Endodermal cell (in vitro differentiated cells): ENCODE data around the gene FAF1. TPM values are rescaled to one million over a fixed set of nuclear protein-coding genes. Genes with fewer than 3 reads are reported as not detected.

Experiments used
- DNase-seq: peaks from one replicate; pipeline ENCODE4 v3.0.0-alpha.2; 2017
- H3K27ac ChIP-seq: 2 replicates; pipeline ENCODE4 v1.5.1; 2013; ENCODE audit warnings: mild to moderate bottlenecking, low read depth, low read length, moderate library complexity
- H3K27me3 ChIP-seq: 2 replicates; pipeline ENCODE4 v1.6.1; 2013; ENCODE audit warnings: mild to moderate bottlenecking, low read length, moderate library complexity; ENCODE audit not compliant: insufficient read depth, control insufficient read depth, poor library complexity, severe bottlenecking
- H3K36me3 ChIP-seq: 2 replicates; pipeline ENCODE4 v1.7.0; 2013; ENCODE audit warnings: mild to moderate bottlenecking, low read length, moderate library complexity; ENCODE audit not compliant: control insufficient read depth, insufficient read depth
- H3K4me1 ChIP-seq: one replicate; pipeline ENCODE4 v1.7.0; 2013; ENCODE audit warnings: low read length; ENCODE audit not compliant: control insufficient read depth, insufficient read depth
- H3K4me3 ChIP-seq: 2 replicates; pipeline ENCODE4 v1.5.1; 2013; ENCODE audit warnings: mild to moderate bottlenecking, low read length, moderate library complexity
- H3K9ac ChIP-seq: 2 replicates; pipeline ENCODE4 v1.6.1; 2013; ENCODE audit warnings: mild to moderate bottlenecking, low read length, moderate library complexity; ENCODE audit not compliant: poor library complexity, severe bottlenecking; ENCODE audit errors: extremely low read depth
- H3K9me3 ChIP-seq: 2 replicates; pipeline ENCODE4 v1.6.1; 2013; ENCODE audit warnings: mild to moderate bottlenecking, low read length, moderate library complexity; ENCODE audit not compliant: control insufficient read depth
- H3K27ac Mint-ChIP-seq: 2 replicates; pipeline ENCODE4 v1.8.0; 2020; ENCODE audit warnings: mixed read lengths
- H3K27me3 Mint-ChIP-seq: 2 replicates; pipeline ENCODE4 v1.8.0; 2021; ENCODE audit warnings: mild to moderate bottlenecking, mixed read lengths; ENCODE audit not compliant: insufficient read depth
- H3K36me3 Mint-ChIP-seq: 2 replicates; pipeline ENCODE4 v1.8.0; 2020; ENCODE audit warnings: low read depth, mixed read lengths
- H3K4me1 Mint-ChIP-seq: 2 replicates; pipeline ENCODE4 v1.8.0; 2020; ENCODE audit warnings: mixed read lengths
- H3K4me3 Mint-ChIP-seq: 2 replicates; pipeline ENCODE4 v1.8.0; 2020; ENCODE audit warnings: mild to moderate bottlenecking, moderate library complexity, mixed read lengths
- H3K9me3 Mint-ChIP-seq: 2 replicates; pipeline ENCODE4 v1.8.0; 2020; ENCODE audit warnings: mild to moderate bottlenecking, mixed read lengths
- WGBS, 2 experiments: methylation state at CpG; one replicate each; pipeline versions ENCODE4 v1.1.5 to v1.1.7; 2013; ENCODE audit warnings: missing lambda C conversion rate in 2 of 2, mixed read lengths in 1 of 2; ENCODE audit not compliant: insufficient coverage in 1 of 2, insufficient read length in 1 of 2; 5-methylcytosine and 5-hydroxymethylcytosine counted together
- total RNA-seq, 2 donors: library from RNA; stranded (reverse); fragmentation: NEBNext Ultra II Directional in 1 of 2; extraction: Animal tissue kit (Norgen Biotek cat#: 25700) in 1 of 2; gene quantifications; 2 replicates in 1 of 2; 3 replicates in 1 of 2; pipeline ENCODE4 v1.2.1, GENCODE V29; 2021
- TF ChIP-seq, protein P1 (sequence below): fragments of 200-600 bp; sonication (generic); conservative IDR thresholded peaks from 2 replicates; pipeline ENCODE4 v1.5.0; 2021; ENCODE audit warnings: antibody characterized with exemption, mild to moderate bottlenecking

The FAF1 gene
- total RNA-seq, 2 donors from 2014 or later = 76.4 to 94.4 TPM

DNA sequence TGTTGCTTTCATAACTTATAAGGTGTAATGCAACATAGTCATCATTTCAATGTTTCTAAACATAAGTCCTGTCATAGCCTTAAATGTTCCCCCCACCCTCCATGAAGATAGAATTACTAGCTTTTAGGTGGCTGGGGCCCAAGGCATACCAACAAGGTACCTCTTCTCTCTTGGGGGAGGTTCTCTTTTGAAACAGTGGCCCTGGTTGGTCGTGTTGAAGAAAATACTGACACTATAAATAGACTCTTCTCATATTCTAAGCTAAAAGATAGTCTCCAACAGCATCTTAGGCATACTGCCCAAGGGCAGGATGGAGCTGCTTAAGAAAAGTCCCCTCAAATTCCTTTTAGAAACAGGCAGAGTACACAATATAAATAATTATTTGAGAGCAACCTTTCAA lies 255.0 kb downstream of the FAF1 start:
- H3K27ac ChIP-seq = no peak overlapping the region
- TF ChIP-seq, protein P1, sequence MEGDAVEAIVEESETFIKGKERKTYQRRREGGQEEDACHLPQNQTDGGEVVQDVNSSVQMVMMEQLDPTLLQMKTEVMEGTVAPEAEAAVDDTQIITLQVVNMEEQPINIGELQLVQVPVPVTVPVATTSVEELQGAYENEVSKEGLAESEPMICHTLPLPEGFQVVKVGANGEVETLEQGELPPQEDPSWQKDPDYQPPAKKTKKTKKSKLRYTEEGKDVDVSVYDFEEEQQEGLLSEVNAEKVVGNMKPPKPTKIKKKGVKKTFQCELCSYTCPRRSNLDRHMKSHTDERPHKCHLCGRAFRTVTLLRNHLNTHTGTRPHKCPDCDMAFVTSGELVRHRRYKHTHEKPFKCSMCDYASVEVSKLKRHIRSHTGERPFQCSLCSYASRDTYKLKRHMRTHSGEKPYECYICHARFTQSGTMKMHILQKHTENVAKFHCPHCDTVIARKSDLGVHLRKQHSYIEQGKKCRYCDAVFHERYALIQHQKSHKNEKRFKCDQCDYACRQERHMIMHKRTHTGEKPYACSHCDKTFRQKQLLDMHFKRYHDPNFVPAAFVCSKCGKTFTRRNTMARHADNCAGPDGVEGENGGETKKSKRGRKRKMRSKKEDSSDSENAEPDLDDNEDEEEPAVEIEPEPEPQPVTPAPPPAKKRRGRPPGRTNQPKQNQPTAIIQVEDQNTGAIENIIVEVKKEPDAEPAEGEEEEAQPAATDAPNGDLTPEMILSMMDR = no peak

DNA sequence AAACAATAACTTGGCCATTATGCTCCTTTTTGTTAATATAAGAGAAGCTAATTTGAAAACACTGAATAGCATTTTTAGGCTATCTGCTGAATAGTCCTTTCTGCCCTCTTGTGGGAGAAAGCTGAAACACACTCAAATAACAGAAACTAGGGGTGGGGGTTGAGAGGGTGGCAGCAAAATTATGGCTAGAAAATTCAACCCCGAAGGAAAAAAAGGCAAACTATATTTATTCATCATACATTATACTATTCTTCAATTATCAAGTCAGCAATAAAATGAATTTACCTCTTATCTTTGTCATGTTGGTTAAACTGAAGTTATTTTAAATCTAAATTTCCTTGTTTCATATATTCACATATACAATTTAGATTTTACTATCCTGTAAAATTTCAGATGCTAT lies 255.9 kb downstream of the FAF1 start:
- Histone ChIP-seq H3K4me1 (no peaks in the 10 kb centered on the region), H3K4me3 (no peak overlapping the region), H3K27ac (no peak overlapping the region), H3K9ac (no peak overlapping the region), H3K36me3 (no peaks in the 10 kb centered on the region), H3K27me3 (no peaks in the 10 kb centered on the region), H3K9me3 (no peaks in the 10 kb centered on the region)
- Mint-ChIP-seq H3K4me1 (peaks cover 41% of the 10 kb centered on the region), H3K27ac (no peak overlapping the region), H3K4me3 (no peak overlapping the region), H3K9me3 (no peaks in the 10 kb centered on the region), H3K27me3 (peaks cover 9% of the 10 kb centered on the region), H3K36me3 (no peaks in the 10 kb centered on the region)
- DNase-seq = no peak
- TF ChIP-seq, protein P1 = peak; percentile 89
- WGBS, 2 experiments = no CpG with 5 or more reads among the region's 1 CpG

More for the DNA sequence above, 255.0 kb downstream of the FAF1 start:
- no peaks in the 10 kb centered on the region for H3K36me3 Mint-ChIP-seq
- 31% methylated on average over 1 of the region's 1 CpG; no CpG with 5 or more reads in 1 of the 2 experiments for WGBS, 2 experiments
- H3K4me3 Mint-ChIP-seq = no peak overlapping the region
- no peak for DNase-seq
- Histone ChIP-seq H3K4me3 (no peak overlapping the region), H3K9ac (no peak overlapping the region), H3K36me3 (no peaks in the 10 kb centered on the region), H3K4me1 (no peaks in the 10 kb centered on the region), H3K27me3 (no peaks in the 10 kb centered on the region), H3K9me3 (no peaks in the 10 kb centered on the region)
- H3K27me3 Mint-ChIP-seq = peaks cover 9% of the 10 kb centered on the region
- no peaks in the 10 kb centered on the region for H3K9me3 Mint-ChIP-seq
- H3K27ac Mint-ChIP-seq = no peak overlapping the region
- H3K4me1 Mint-ChIP-seq = peaks cover 37% of the 10 kb centered on the region

DNA sequence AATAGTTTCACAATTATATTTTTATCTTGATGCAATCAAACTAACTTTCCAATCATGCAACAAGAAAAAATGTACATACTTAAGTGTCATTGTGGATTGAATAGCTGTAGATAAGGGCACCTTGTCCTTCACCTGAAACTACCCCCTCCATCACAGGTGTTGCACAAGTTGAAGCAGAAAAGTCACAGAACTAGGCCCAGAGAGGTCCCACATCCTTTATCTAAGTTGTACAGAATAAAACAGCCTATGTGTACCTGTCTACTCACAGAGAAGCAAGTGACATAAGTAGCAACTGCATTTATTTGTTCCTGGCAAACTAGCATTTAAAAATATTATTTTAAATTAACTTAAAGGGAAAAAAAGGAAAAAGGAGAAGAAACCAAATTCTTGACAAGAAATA lies 256.8 kb downstream of the FAF1 start:
- peaks cover 9% of the 10 kb centered on the region for H3K27me3 Mint-ChIP-seq
- H3K36me3 Mint-ChIP-seq = no peaks in the 10 kb centered on the region
- Histone ChIP-seq H3K27me3 (no peaks in the 10 kb centered on the region), H3K36me3 (no peaks in the 10 kb centered on the region), H3K9me3 (no peaks in the 10 kb centered on the region), H3K9ac (no peak overlapping the region), H3K4me3 (no peak overlapping the region), H3K4me1 (no peaks in the 10 kb centered on the region), H3K27ac (no peak overlapping the region)
- H3K4me1 Mint-ChIP-seq = peaks cover 44% of the 10 kb centered on the region
- H3K27ac Mint-ChIP-seq = no peak overlapping the region
- no peak for DNase-seq
- no peaks in the 10 kb centered on the region for H3K9me3 Mint-ChIP-seq
- TF ChIP-seq, protein P1 = no peak
- no peak overlapping the region for H3K4me3 Mint-ChIP-seq
